D341Med (cell line): ENCODE results near the gene CYFIP2.

Experiments used
- DNase-seq: peaks from one replicate; pipeline ENCODE4 v3.0.0; 2012; ENCODE audit warnings: low spot score

CYFIP2 gene

GRCh38 chr5:157326440-157327005 is 60.6 kb downstream of the CYFIP2 start:
- no peak for DNase-seq

GRCh38 chr5:157327771-157328170 is 61.8 kb downstream of the CYFIP2 start:
- no peak for DNase-seq

- peak; percentile 87 for DNase-seq
These were observed 62.5 kb downstream of the CYFIP2 start for GRCh38 chr5:157328277-157328912.

GRCh38 chr5:157331807-157332206 is 65.9 kb downstream of the CYFIP2 start:
- no peak for DNase-seq

GRCh38 chr5:157335534-157336422 is 69.9 kb downstream of the CYFIP2 start:
- no peak for DNase-seq

- DNase-seq = no peak
These were observed 70.5 kb downstream of the CYFIP2 start for GRCh38 chr5:157336423-157336744.

GRCh38 chr5:157339409-157339808 is 73.5 kb downstream of the CYFIP2 start:
- no peak for DNase-seq

GRCh38 chr5:157342822-157343402 is 77.0 kb downstream of the CYFIP2 start:
- DNase-seq = peak; percentile 65

- no peak for DNase-seq
These were observed 78.2 kb downstream of the CYFIP2 start for GRCh38 chr5:157343842-157344790.

GRCh38 chr5:157345067-157345466 is 79.1 kb downstream of the CYFIP2 start:
- no peak for DNase-seq

GRCh38 chr5:157345485-157345884 is 79.6 kb downstream of the CYFIP2 start:
- no peak for DNase-seq

GRCh38 chr5:157347301-157348048 is 81.6 kb downstream of the CYFIP2 start:
- DNase-seq = no peak

- DNase-seq = no peak
These were observed 82.1 kb downstream of the CYFIP2 start for GRCh38 chr5:157348049-157348400.

- DNase-seq = no peak
These were observed 85.2 kb downstream of the CYFIP2 start for GRCh38 chr5:157350939-157351801.

GRCh38 chr5:157351802-157352092 is 85.8 kb downstream of the CYFIP2 start:
- DNase-seq = no peak

GRCh38 chr5:157352756-157353340 is 86.9 kb downstream of the CYFIP2 start:
- DNase-seq = no peak

GRCh38 chr5:157354800-157355199 is 88.9 kb downstream of the CYFIP2 start:
- DNase-seq = no peak

GRCh38 chr5:157356576-157356975 is 90.7 kb downstream of the CYFIP2 start:
- DNase-seq = no peak

GRCh38 chr5:157357823-157358222 is 91.9 kb downstream of the CYFIP2 start:
- DNase-seq = no peak

- DNase-seq = no peak
These were observed 92.9 kb downstream of the CYFIP2 start for GRCh38 chr5:157358871-157359270.
